Gastroesophageal sphincter (tissue), 4 donors: ENCODE measurements around the gene BCOR. TPM values are rescaled to one million over a fixed set of nuclear protein-coding genes. Genes with fewer than 3 reads are reported as not detected.

Experiments used
- ATAC-seq: fragments of 150-250 bp; one replicate; pipeline ENCODE4 v1.9.1; 2016; ENCODE audit warnings: mild to moderate bottlenecking, moderate library complexity
- H3K27ac ChIP-seq, 4 donors: fragments of 200-600 bp; sonication (generic) in 3 of 4; 1 replicate in 3 of 4; 2 replicates in 1 of 4; pipeline ENCODE4 v1.5.1; 2016 to 2019
- H3K27me3 ChIP-seq: fragments of 200-600 bp; sonication (generic); one replicate; pipeline ENCODE4 v1.5.1; 2019
- H3K36me3 ChIP-seq, 2 donors: fragments of 200-600 bp; sonication (generic); one replicate each; pipeline ENCODE4 v1.5.1; 2019; ENCODE audit warnings: control low read depth in 1 of 2
- H3K4me1 ChIP-seq, 3 donors: fragments of 200-600 bp; sonication (generic); 1 replicate in 2 of 3; 2 replicates in 1 of 3; pipeline ENCODE4 v1.5.1; 2016 to 2019; ENCODE audit warnings: control low read depth in 2 of 3
- H3K4me3 ChIP-seq, 2 donors: fragments of 200-600 bp; sonication (generic); one replicate each; pipeline ENCODE4 v1.5.1; 2019; ENCODE audit warnings: mild to moderate bottlenecking in 1 of 2, moderate library complexity in 1 of 2
- H3K9me3 ChIP-seq, 3 donors: fragments of 200-600 bp; sonication (generic); one replicate each; pipeline ENCODE4 v1.5.1; 2017 to 2019; ENCODE audit warnings: control low read depth in 2 of 3
- CTCF ChIP-seq, 4 experiments: fragments of 200-600 bp in 2 of 4; fragments of 450-650 bp in 2 of 4; sonication (generic) in 1 of 4; IDR thresholded peaks; one replicate each; pipeline ENCODE4 v1.5.1; 2017 to 2019; ENCODE audit warnings: antibody characterized with exemption in 4 of 4, mild to moderate bottlenecking in 2 of 4, moderate library complexity in 2 of 4
- EP300 ChIP-seq: sonication (generic); formaldehyde crosslinking; IDR thresholded peaks from one replicate; pipeline ENCODE4 v1.6.1; 2017; ENCODE audit warnings: antibody characterized with exemption, mild to moderate bottlenecking
- POLR2A ChIP-seq, 2 donors: fragments of 450-650 bp; IDR thresholded peaks; one replicate each; pipeline ENCODE4 v1.6.1; 2017; ENCODE audit warnings: antibody characterized with exemption in 2 of 2, mild to moderate bottlenecking in 2 of 2, moderate library complexity in 1 of 2
- POLR2AphosphoS5 ChIP-seq: sonication (generic); formaldehyde crosslinking; IDR thresholded peaks from one replicate; pipeline ENCODE4 v1.6.1; 2017; ENCODE audit warnings: antibody characterized with exemption
- WGBS, 2 donors: methylation state at CpG; one replicate each; pipeline ENCODE4 v1.1.5; 2018; ENCODE audit warnings: low coverage in 1 of 2; 5-methylcytosine and 5-hydroxymethylcytosine counted together
- total RNA-seq, 4 donors: library from RNA; depleted of rRNA; stranded (reverse); fragments of >200 nt; gene quantifications; one replicate each; pipeline ENCODE4 v1.1.0, GENCODE V29; 2016

BCOR gene
- total RNA-seq, 4 donors from 2014 or later: 18.4 to 27.4 (median 21.4) TPM

GRCh38 chrX:40081679-40082068, 16.1 kb downstream of the BCOR start:
- Histone ChIP-seq H3K27me3 (no peaks in the 10 kb centered on the region), H3K36me3 (no peaks in the 10 kb centered on the region), H3K27ac (no peak overlapping the region), H3K4me3 (no peak overlapping the region), H3K4me1 (peaks cover 0 to 64% (median 9%) of the 10 kb centered on the region in 3 donors), H3K9me3 (no peaks in the 10 kb centered on the region)
- TF ChIP-seq EP300: no peak
- no peak for TF ChIP-seq POLR2AphosphoS5
- TF ChIP-seq POLR2A (IDR thresholded peaks at IDR 0.05): no peak
- TF ChIP-seq CTCF (IDR thresholded peaks at IDR 0.05): no peak
- WGBS, 2 donors: 20 to 43% methylated on average over 1 of the region's 4 CpGs
- ATAC-seq: no peak

- peaks cover 0 to 60% (median 9%) of the 10 kb centered on the region in 3 donors for H3K4me1 ChIP-seq
Observed at GRCh38 chrX:40080894-40081678, 16.7 kb downstream of the BCOR start.

DNA sequence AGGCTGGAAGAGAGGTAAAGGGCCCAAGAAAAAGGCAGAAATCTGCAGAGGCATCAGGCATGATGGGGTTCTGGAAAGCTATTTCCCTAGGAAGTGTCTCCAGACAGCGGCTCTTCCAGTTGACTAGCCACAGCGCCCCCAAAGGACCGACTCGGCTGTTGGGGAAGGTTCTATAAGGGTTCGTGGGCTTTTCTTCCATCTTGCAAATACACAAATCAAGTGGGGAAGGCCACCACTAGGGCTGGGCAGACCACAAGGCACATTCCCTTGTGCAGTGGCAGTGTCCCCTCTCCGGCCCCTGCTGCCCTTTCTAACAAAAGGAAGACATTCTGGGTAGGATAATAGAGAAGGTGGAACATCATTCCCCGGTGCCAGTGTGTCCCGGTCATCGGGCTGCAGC, 18.2 kb downstream of the BCOR start:
- no peak for TF ChIP-seq POLR2A (IDR thresholded peaks at IDR 0.05)
- TF ChIP-seq POLR2AphosphoS5: no peak
- TF ChIP-seq CTCF (IDR thresholded peaks at IDR 0.05): no peak
- TF ChIP-seq EP300: no peak
- H3K9me3 ChIP-seq: no peaks in the 10 kb centered on the region
- H3K27me3 ChIP-seq: no peaks in the 10 kb centered on the region
- H3K36me3 ChIP-seq: peaks cover 0 to 16% of the 10 kb centered on the region in 2 donors
- WGBS, 2 donors: 74 to 100% methylated on average over 3 to 4 of the region's 9 CpGs
- no peak for ATAC-seq
- H3K4me1 ChIP-seq: peaks cover 0 to 45% (median 9%) of the 10 kb centered on the region in 3 donors
- H3K27ac ChIP-seq: no peak overlapping the region
- H3K4me3 ChIP-seq: no peak overlapping the region

More at GRCh38 chrX:40080894-40081678, 16.7 kb downstream of the BCOR start:
- 52 to 81% methylated on average over 3 of the region's 16 CpGs for WGBS, 2 donors
- Histone ChIP-seq H3K9me3 (no peaks in the 10 kb centered on the region), H3K36me3 (peaks cover 0 to 1% of the 10 kb centered on the region in 2 donors), H3K4me3 (no peak overlapping the region), H3K27me3 (no peaks in the 10 kb centered on the region), H3K27ac (no peak overlapping the region)
- no peak for TF ChIP-seq POLR2AphosphoS5
- TF ChIP-seq POLR2A (IDR thresholded peaks at IDR 0.05): no peak
- no peak for TF ChIP-seq EP300
- no peak for TF ChIP-seq CTCF (IDR thresholded peaks at IDR 0.05)
- no peak for ATAC-seq

DNA sequence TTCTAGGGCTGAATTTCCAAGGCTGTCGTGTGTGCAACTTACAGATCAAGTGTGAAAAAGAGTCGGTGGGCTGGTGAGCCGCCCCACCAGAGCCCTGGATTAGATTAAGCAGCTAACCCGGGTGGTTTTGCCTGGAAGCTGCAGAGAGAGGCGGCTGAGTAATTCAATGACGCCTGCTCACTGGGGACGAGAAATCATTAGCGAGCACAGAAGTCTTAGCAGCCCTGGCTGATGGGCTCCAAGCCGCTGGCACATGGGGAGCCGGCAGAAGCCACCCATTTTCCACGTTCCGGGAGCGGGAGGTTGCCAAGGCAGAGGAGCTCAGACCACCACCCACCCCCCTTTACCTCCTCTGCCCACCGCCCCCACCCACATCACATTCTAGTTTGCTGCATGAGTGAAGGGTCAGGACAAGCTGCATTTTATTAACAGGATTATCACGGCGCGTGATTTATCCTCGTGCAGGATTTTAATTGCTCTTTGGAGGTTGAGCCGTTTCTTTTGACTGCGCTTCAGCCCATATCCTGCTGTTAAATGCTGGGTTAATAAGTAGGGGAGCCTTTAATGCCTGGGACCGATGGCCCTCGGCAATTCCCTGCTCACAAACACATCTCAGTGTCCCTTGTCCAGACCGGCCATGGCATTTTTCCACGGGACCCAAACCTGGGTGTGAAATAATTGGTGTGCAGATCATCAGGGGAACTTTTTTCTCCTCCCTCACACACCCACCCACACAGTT, 19.1 kb downstream of the BCOR start:
- H3K27me3 ChIP-seq: no peaks in the 10 kb centered on the region
- 67 to 100% methylated on average over 2 to 6 of the region's 24 CpGs for WGBS, 2 donors
- TF ChIP-seq EP300: no peak
- no peak for TF ChIP-seq CTCF (IDR thresholded peaks at IDR 0.05)
- TF ChIP-seq POLR2AphosphoS5: no peak
- TF ChIP-seq POLR2A (IDR thresholded peaks at IDR 0.05): no peak

More for the DNA sequence above, 19.1 kb downstream of the BCOR start:
- no peak for ATAC-seq
- H3K4me1 ChIP-seq: peaks cover 0 to 35% (median 3%) of the 10 kb centered on the region in 3 donors
- peaks cover 0 to 26% of the 10 kb centered on the region in 2 donors for H3K36me3 ChIP-seq
- no peak overlapping the region for H3K27ac ChIP-seq
- H3K4me3 ChIP-seq: no peak overlapping the region
- H3K9me3 ChIP-seq: no peaks in the 10 kb centered on the region
